GM19043 (cell line): ENCODE measurements around the gene BEND6.
"Not testable (repeated sequence)": the region's sequence is repeated elsewhere in the genome, so short reads cannot be mapped to it uniquely, and the experiment has no call there.

Experiments
- ATAC-seq: cut with Tn5 transposase; IDR thresholded peaks from one replicate; pipeline ENCODE4 v1.9.1; 2021; ENCODE audit warnings: low read depth; ENCODE audit not compliant: unreplicated experiment

Gene BEND6

DNA sequence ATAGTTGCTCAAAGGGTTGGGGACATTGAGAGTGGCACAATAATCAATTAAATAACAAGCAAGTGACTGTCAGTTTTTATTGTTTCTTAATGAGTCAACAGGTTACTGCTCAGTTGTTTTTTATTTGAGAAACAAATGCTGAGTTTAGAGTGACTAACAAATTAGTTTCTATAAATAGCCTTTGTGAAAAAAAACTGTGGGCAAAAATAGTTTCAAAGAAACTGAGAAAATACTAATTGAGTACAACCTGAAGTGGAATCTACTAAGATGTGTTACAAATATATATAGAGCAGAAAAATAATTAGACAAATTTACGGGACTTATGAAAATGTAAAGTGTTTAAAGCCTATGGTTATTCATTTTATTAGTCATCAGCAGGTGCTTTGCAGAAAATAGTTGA lies 22.3 kb downstream of the BEND6 start:
- no peak for ATAC-seq

DNA sequence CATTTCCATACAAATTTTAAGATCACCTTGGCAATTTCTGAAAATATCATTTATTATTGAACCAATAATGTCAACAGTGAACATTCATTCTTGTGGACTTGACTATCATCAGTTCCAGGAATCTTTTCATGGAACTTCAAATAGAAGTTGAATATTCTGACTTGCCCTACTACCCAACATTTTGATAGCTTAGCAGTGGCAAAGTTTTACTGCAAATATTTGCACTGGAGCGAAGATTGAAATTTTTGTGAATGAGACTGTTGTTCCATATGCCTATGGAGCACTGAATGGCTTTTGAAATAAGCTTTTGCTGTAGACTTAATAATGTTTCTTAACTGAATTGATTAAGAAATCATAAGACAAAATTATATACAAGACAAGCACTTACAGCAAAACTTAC lies 23.6 kb downstream of the BEND6 start:
- ATAC-seq, result no peak

DNA sequence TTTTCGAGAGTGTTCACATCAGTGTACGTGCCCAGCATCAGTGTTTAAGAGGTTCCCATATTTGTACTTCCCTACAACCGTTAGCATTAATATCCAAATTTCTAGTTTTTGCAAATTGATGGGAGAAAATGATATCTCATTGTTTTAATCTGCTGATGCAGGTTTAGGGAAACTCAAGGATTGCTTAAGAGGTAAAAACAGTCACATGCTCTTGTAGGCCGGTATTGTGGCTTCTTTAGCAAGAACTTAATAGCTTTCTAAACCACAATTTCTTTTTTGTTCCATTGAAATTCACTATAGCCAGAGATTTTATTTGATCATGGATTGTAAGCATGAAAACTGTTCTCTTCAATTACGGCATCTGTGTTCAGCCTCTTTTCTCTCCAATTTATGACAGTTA lies 29.5 kb downstream of the BEND6 start:
- no peak for ATAC-seq

DNA sequence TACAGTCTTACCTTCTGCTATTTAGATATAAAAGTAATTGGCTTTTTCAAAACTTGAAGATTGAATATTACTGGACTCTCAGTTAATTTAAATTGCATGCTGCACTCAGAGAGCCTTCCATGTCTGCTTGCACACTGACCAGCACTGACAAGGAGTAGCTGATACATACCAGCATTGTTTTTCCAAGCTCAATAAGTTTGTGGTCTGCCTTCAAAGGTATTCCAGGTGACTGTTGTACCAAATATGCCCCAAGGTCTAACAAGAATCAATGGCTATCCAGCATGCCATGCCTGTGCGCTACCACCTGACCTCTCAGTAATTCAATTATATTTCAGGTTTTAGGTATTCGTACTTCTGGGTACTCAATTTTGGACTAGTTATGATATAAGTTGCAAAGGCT lies 30.0 kb downstream of the BEND6 start:
- ATAC-seq, result no peak

- ATAC-seq, result no peak
These were observed 31.7 kb downstream of the BEND6 start for GRCh38 chr6:56986611-56987010.

- ATAC-seq, result no peak
These were observed 33.2 kb downstream of the BEND6 start for GRCh38 chr6:56988145-56988544.

GRCh38 chr6:56992036-56992435 lies 37.1 kb downstream of the BEND6 start:
- ATAC-seq, result no peak

DNA sequence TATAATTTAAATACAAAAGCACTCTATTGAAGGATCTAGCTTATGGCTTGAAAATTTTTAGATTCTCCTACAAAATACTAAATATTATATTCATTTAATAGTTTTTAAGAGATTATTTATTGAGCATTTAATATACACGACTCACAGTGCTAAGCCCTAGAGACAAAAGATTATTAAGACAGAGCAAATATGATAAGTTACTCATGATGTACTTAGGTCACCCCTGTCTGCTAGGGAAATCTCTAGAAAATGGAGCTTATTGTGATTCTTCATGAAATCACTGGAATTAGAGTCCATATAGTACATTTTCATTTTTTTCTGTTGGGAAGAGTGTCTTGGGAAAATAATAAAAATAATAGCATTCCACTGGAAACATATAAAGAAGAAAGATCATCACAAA lies 37.8 kb downstream of the BEND6 start:
- no peak for ATAC-seq

- no peak for ATAC-seq
These were observed 40.5 kb downstream of the BEND6 start for GRCh38 chr6:56995347-56995902.

GRCh38 chr6:56996401-56996800 lies 41.5 kb downstream of the BEND6 start:
- ATAC-seq, result no peak

GRCh38 chr6:56999049-56999448 lies 44.1 kb downstream of the BEND6 start:
- no peak for ATAC-seq

GRCh38 chr6:56999748-57000147 lies 44.8 kb downstream of the BEND6 start:
- not testable (repeated sequence) for ATAC-seq

DNA sequence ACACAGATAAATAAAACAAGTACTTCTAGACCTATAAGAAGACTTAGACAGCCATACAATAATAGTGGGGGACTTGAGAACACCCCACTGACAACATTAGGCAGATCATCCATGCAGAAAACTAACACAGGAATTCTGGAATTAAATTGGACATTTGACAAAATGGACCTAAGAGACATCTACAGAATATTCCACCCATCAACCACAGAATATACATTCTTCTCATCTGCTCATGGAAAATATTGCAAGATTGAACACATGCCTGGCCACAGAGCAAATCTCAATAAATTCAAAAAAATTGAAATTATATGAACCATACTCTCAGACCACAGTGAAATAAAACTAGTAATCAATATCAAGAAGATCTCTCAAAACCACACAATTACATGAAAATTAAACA lies 47.3 kb downstream of the BEND6 start:
- ATAC-seq, result no peak

DNA sequence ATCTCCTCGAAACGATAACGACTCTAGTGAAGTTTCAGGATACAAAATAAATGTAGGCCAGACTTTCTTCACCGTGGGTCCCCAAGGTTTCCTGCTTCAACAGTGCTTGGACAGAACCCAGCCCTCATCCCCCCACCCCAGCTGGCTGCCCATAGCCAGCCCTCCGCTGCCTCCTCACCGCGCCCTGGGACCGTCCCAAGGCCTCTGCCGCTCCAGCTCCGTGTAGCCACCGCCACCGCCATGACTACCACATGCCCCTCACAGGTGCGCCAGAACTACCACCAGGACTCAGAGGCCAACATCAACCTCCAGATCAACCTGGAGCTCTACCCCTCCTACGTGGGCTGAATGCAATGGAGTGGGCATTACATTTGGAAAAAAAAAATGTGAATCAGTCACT lies 49.4 kb downstream of the BEND6 start:
- ATAC-seq, result no peak

GRCh38 chr6:57006101-57006500 lies 51.2 kb downstream of the BEND6 start:
- ATAC-seq, result no peak

- not testable (repeated sequence) for ATAC-seq
These were observed 53.2 kb downstream of the BEND6 start for GRCh38 chr6:57008069-57008468.

DNA sequence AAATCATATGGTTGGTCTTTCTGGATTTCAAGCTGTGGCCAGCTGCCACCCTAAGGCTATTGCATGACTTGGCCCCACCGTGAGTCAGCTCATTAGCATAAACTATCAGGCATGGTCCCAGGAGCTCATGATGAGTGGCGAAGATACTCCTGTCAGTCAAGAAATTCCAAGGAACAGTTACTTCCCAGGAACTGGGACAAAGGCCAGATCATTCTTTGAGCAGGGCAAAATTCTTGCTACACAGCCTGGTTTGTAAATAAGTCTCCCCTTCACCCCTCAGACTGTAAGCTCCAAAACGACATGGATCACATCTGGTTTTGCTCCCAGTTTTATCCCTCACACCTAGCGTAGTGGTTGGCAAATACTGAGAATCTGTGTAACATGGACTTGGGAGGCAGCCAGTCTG lies 58.6 kb downstream of the BEND6 start:
- no peak for ATAC-seq

GRCh38 chr6:57017069-57017468 lies 62.2 kb downstream of the BEND6 start:
- ATAC-seq, result no peak

DNA sequence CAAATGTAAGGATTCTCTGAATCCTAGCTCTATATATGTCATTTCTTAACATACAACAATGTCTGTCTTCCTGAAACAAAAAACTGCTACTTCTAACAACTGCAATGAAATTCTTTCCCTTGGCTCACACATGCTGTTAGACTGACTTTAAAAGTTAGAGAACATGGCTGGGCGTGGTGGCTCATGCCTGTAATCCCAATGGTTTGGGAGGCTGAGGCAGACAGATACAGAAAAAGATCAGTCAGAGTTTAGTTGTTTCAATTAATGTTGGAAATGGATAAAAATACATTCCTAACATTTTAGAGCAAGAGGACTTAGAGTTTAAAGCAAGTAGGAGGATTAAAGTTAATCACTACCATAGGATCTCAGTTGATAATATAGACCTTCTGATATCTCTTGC lies 62.9 kb downstream of the BEND6 start:
- no peak for ATAC-seq

- ATAC-seq, result no peak
These were observed 64.5 kb downstream of the BEND6 start for GRCh38 chr6:57019434-57019833.

- ATAC-seq, result peak; percentile 86
These were observed 66.3 kb downstream of the BEND6 start for GRCh38 chr6:57021086-57021720.

DNA sequence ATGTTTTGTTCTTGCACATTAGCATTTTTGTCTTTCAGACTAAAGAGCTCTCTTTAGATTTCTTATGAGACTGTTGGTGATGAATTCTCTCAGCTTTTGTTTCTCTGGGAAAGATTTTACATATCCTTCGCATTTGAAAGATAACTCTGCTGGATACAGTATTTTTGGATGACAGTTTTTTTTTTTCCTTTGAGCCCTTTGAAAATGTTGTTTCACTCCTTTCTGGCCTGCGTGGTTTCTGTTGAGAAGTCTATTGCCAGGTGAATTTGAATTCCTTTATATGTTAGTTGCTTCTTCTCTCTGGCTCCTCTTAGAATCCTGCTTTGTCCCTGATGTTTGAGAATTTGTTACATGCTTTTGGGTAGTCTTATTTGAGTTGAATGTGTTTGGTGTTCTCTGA lies 69.4 kb downstream of the BEND6 start:
- no peak for ATAC-seq

GRCh38 chr6:57024775-57025174 lies 69.9 kb downstream of the BEND6 start:
- ATAC-seq, result no peak
